Heart left ventricle (tissue), 13 donors: Measurements from ENCODE around the gene PI4KA.
"Not testable (repeated sequence)": the region's sequence is repeated elsewhere in the genome, so short reads cannot be mapped to it uniquely, and the experiment has no call there.

ENCODE experiments used
- POLR2A ChIP-seq, 2 donors: fragments of 450-650 bp; IDR thresholded peaks; one replicate each; pipeline ENCODE4 v1.6.1; 2017; ENCODE audit warnings: antibody characterized with exemption in 2 of 2, mild to moderate bottlenecking in 2 of 2, moderate library complexity in 2 of 2
- TF ChIP-seq, protein P1 (sequence below), 12 donors: fragments of 200-600 bp; sonication (generic) in 4 of 12; IDR thresholded peaks; one replicate each; pipeline versions ENCODE4 v1.5.0 to v1.8.0; 2018 to 2022; ENCODE audit warnings: antibody characterized with exemption in 12 of 12, mild to moderate bottlenecking in 5 of 12
- donor health status: ischemic (EF 13 %, LVEDD 7.1; RV severe dilation, severe dysfunction).
- donor health status: DM: no; HTN: yes; CAD: no.
- donor health status: DM: no; HTN: no; CAD: no.
- donor health status: ischemic (EF 25% LVEDD 6.9; RV normal size, moderate dysfunction).
- donor health status: ischemic (EF 25% LVEDD 5.7; RV mildly dilated, moderate dysfunction).
- donor health status: ischemic (EF 35%, LVEDD 5.7; RV mildly dilated, moderate dysfunction).
- donor health status: nonischemic (EF 11% LVEDD 7.7; RV severe dilation, severe dysfunction).
- donor health status: DM: yes; HTN: yes; CAD: no.
- donor health status: PGD.
- donor health status: ischemic (EF 29% LVEDD 5.4; RV normal size, mild dysfunction).
- donor health status: nonischemic (EF 23%, LVEDD 6.1; RV moderate dilation, normal function).

DNA sequence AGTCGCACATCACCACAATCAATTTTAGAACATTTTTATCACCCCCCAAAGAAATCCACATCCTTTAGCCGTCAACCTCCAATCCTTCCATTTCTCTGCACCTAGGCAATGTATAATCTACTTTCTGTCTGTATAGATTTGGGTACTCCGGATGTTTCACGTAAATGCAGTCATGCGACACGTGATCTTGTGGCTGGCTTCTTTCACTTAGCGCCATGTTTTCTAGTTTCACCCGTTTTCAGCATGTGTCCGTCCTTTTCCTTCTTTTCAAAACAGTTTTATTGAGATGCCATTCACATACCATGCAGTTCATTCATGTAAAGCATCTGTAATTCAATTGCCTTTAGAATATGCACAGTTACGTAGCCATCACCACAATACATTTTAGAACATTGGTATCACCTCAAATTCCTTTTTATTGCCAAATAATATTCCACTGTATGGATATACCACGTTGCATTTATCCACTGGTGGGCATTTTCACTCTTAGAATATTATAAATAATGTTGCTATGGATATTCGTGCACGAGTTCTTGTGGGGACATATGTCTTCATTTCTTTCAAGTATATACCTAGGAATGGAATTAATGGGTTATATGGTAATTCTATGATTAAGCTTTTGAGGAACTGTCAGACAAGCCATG, 179.7 kb downstream of the PI4KA start:
- TF ChIP-seq, protein P1, sequence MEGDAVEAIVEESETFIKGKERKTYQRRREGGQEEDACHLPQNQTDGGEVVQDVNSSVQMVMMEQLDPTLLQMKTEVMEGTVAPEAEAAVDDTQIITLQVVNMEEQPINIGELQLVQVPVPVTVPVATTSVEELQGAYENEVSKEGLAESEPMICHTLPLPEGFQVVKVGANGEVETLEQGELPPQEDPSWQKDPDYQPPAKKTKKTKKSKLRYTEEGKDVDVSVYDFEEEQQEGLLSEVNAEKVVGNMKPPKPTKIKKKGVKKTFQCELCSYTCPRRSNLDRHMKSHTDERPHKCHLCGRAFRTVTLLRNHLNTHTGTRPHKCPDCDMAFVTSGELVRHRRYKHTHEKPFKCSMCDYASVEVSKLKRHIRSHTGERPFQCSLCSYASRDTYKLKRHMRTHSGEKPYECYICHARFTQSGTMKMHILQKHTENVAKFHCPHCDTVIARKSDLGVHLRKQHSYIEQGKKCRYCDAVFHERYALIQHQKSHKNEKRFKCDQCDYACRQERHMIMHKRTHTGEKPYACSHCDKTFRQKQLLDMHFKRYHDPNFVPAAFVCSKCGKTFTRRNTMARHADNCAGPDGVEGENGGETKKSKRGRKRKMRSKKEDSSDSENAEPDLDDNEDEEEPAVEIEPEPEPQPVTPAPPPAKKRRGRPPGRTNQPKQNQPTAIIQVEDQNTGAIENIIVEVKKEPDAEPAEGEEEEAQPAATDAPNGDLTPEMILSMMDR (IDR thresholded peaks at IDR 0.05) = not testable (repeated sequence)
- TF ChIP-seq POLR2A (IDR thresholded peaks at IDR 0.05) = not testable (repeated sequence)
